ENCODE data around the gene DPH7. TPM values are rescaled to one million over a fixed set of nuclear protein-coding genes. Genes with fewer than 3 reads are reported as not detected.

The DPH7 gene
- polyA plus RNA-seq, 1 experiment = 19.5 TPM

- CTCF ChIA-PET = interaction anchor here (0.6 to 2.7 kb wide), 3 partner anchors 9 to 1731 kb away, joined by 3 to 10 read pairs (median 4); no protein-coding TSS in a partner anchor
- DNase-seq (ENCODE audit: low read depth, low spot score) = no peak
- POLR2A ChIA-PET = no interaction called here
- peaks cover 5% of the 10 kb centered on the region; the same call in 1 of the 2 replicates for H3K9me3 ChIP-seq (ENCODE audit: control insufficient read depth, insufficient read depth, low read length)
- no peak overlapping the region for H3K27ac ChIP-seq (ENCODE audit: low read depth, low read length)
- TF ChIP-seq CTCF (IDR thresholded peaks at IDR 0.05; ENCODE audit: low read depth, low read length) = no peak
- H3K4me3 ChIP-seq (ENCODE audit: low read depth, low read length) = peak overlapping the region; percentile 31
- no peaks in the 10 kb centered on the region for H3K27me3 ChIP-seq (ENCODE audit: control insufficient read depth, insufficient read depth, low read length)
These were observed 41.9 kb upstream of the DPH7 start for GRCh38 chr9:137620581-137620980.

GRCh38 chr9:137620048-137620405 is 41.3 kb upstream of the DPH7 start:
- DNase-seq (ENCODE audit: low read depth, low spot score) = no peak
- ChIA-PET CTCF (interaction anchor here (0.6 to 1.0 kb wide), 2 partner anchors 10 to 1730 kb away, joined by 3 to 4 read pairs; no protein-coding TSS in a partner anchor), POLR2A (interaction anchor here (0.7 to 1.9 kb wide), 2 partner anchors 10 to 15 kb away, joined by 3 to 9 read pairs; partner anchors contain the start of gene ARRDC1)
- no peak for TF ChIP-seq CTCF (IDR thresholded peaks at IDR 0.05; ENCODE audit: low read depth, low read length)
- H3K9me3 ChIP-seq (ENCODE audit: control insufficient read depth, insufficient read depth, low read length) = peaks cover 5% of the 10 kb centered on the region; the same call in 1 of the 2 replicates
- peak overlapping the region; percentile 66 for H3K4me3 ChIP-seq (ENCODE audit: low read depth, low read length)
- H3K27me3 ChIP-seq (ENCODE audit: control insufficient read depth, insufficient read depth, low read length) = no peaks in the 10 kb centered on the region
- H3K27ac ChIP-seq (ENCODE audit: low read depth, low read length) = no peak overlapping the region

- DNase-seq (ENCODE audit: low read depth, low spot score) = no peak
- peak overlapping the region; percentile 70 for H3K27ac ChIP-seq (ENCODE audit: low read depth, low read length)
- ChIA-PET CTCF (interaction anchor here (0.6 kb wide), 1 partner anchor 74 kb away, joined by 3 read pairs; no protein-coding TSS in a partner anchor), POLR2A (interaction anchor here (0.6 to 1.9 kb wide), 4 partner anchors 10 to 118 kb away, joined by 3 to 9 read pairs (median 3); partner anchors contain the start of gene ARRDC1)
- no peak for TF ChIP-seq CTCF (IDR thresholded peaks at IDR 0.05; ENCODE audit: low read depth, low read length)
- H3K9me3 ChIP-seq (ENCODE audit: control insufficient read depth, insufficient read depth, low read length) = peaks cover 5% of the 10 kb centered on the region; the same call in 1 of the 2 replicates
- peak overlapping the region; percentile 66 for H3K4me3 ChIP-seq (ENCODE audit: low read depth, low read length)
- no peaks in the 10 kb centered on the region for H3K27me3 ChIP-seq (ENCODE audit: control insufficient read depth, insufficient read depth, low read length)
These were observed 40.7 kb upstream of the DPH7 start for GRCh38 chr9:137619240-137620047.

- POLR2A ChIA-PET = interaction anchor here (0.6 to 1.9 kb wide), 7 partner anchors 9 to 378 kb away, joined by 3 to 9 read pairs (median 3); partner anchors contain the start of genes ARRDC1, TUBB4B and ZMYND19
- TF ChIP-seq CTCF (IDR thresholded peaks at IDR 0.05; ENCODE audit: low read depth, low read length) = no peak
- peak; percentile 29 for DNase-seq (ENCODE audit: low read depth, low spot score)
These were observed 39.7 kb upstream of the DPH7 start, which contains the start of gene EHMT1 for GRCh38 chr9:137618105-137619067. Gene EHMT1, plus strand, starts transcription at chr9:137619005. Its CDS starts 24 bp downstream, at chr9:137619029.

More at GRCh38 chr9:137618105-137619067, 39.7 kb upstream of the DPH7 start, which contains the start of gene EHMT1:
- peak within 1 kb of the TSS; percentile 77 for H3K27ac ChIP-seq (ENCODE audit: low read depth, low read length)
- CTCF ChIA-PET = no interaction called here
- peak within 1 kb of the TSS; percentile 91 for H3K4me3 ChIP-seq (ENCODE audit: low read depth, low read length)
- H3K9me3 ChIP-seq (ENCODE audit: control insufficient read depth, insufficient read depth, low read length) = peaks cover 5% of the 10 kb centered on the region; the same call in 1 of the 2 replicates
- H3K27me3 ChIP-seq (ENCODE audit: control insufficient read depth, insufficient read depth, low read length) = no peaks in the 10 kb centered on the region
